Measurements from ENCODE around the gene FAM110C.
"Not testable (repeated sequence)": the region's sequence is repeated elsewhere in the genome, so short reads cannot be mapped to it uniquely, and the experiment has no call there.

Gene FAM110C

GRCh38 chr2:42788-43187 lies 3.5 kb downstream of the FAM110C start:
- DNase-seq, result no peak

GRCh38 chr2:40465-40864 lies 5.8 kb downstream of the FAM110C start:
- DNase-seq, result no peak

- no peak for DNase-seq
These were observed 8.2 kb downstream of the FAM110C start for GRCh38 chr2:38155-38554.

- no peak for DNase-seq
These were observed 10.0 kb downstream of the FAM110C start for GRCh38 chr2:36318-36717.

- no peak for DNase-seq
These were observed 10.5 kb downstream of the FAM110C start for GRCh38 chr2:35852-36251.

- peak; percentile 64 for DNase-seq
These were observed 12.7 kb downstream of the FAM110C start for GRCh38 chr2:33620-34019.

GRCh38 chr2:32068-32467 lies 14.2 kb downstream of the FAM110C start:
- DNase-seq, result no peak

GRCh38 chr2:29253-29652 lies 17.1 kb downstream of the FAM110C start:
- no peak for DNase-seq

- no peak for DNase-seq
These were observed 17.8 kb downstream of the FAM110C start for GRCh38 chr2:28406-28975.

GRCh38 chr2:26891-27290 lies 19.4 kb downstream of the FAM110C start:
- DNase-seq, result no peak

GRCh38 chr2:25543-25942 lies 20.8 kb downstream of the FAM110C start:
- DNase-seq, result no peak

- DNase-seq, result not testable (repeated sequence)
These were observed 21.7 kb downstream of the FAM110C start for GRCh38 chr2:24591-24990.

- no peak for DNase-seq
These were observed 22.2 kb downstream of the FAM110C start for GRCh38 chr2:24107-24506.

- no peak for DNase-seq
These were observed 23.0 kb downstream of the FAM110C start for GRCh38 chr2:23283-23682.

GRCh38 chr2:22244-22643 lies 24.1 kb downstream of the FAM110C start:
- not testable (repeated sequence) for DNase-seq

GRCh38 chr2:20259-20658 lies 26.0 kb downstream of the FAM110C start:
- not testable (repeated sequence) for DNase-seq

- no peak for DNase-seq
These were observed 26.8 kb downstream of the FAM110C start for GRCh38 chr2:19505-19904.

- DNase-seq, result no peak
These were observed 27.7 kb downstream of the FAM110C start for GRCh38 chr2:18402-19271.

- not testable (repeated sequence) for DNase-seq
These were observed 30.4 kb downstream of the FAM110C start for GRCh38 chr2:15916-16315.

GRCh38 chr2:11248-11941 lies 34.9 kb downstream of the FAM110C start:
- peak; percentile 88 for DNase-seq

GRCh38 chr2:10222-10875 lies 36.0 kb downstream of the FAM110C start:
- DNase-seq, result no peak
